Stimulated activated CD8-positive, alpha-beta memory T cell treated with anti-CD3 and anti-CD28 coated beads, Interleukin-15, amount 100 ng/mL, for 4 hours (primary cell): Measurements from ENCODE around the gene PLEKHA5.

Source experiments
- DNase-seq, 2 donors: peaks; one replicate each; pipeline ENCODE4 v3.0.0-alpha.2; 2020; ENCODE audit warnings: low read depth in 2 of 2

Gene PLEKHA5

DNA sequence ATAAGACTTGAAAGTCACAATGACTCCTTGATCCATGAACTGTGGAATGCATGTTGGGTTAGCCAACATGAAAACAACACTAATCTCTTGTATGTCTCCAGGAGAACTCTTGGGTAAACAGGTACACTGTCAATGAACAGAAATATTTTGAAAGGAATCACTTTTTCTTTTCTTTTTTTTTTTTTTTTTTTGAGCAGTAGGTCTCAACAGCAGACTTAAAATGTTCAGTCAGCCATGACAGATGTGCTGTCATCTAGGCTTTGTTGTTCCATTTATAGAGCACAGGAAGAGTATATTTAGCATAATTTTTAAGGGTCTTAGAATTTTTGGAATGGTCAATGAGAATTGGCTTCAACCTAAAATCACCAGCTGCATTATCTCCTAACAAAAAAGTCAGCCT, 2.3 kb upstream of the PLEKHA5 start:
- DNase-seq: no peak

GRCh38 chr12:19128485-19128884, 1.0 kb upstream of the PLEKHA5 start:
- DNase-seq: no peak

DNA sequence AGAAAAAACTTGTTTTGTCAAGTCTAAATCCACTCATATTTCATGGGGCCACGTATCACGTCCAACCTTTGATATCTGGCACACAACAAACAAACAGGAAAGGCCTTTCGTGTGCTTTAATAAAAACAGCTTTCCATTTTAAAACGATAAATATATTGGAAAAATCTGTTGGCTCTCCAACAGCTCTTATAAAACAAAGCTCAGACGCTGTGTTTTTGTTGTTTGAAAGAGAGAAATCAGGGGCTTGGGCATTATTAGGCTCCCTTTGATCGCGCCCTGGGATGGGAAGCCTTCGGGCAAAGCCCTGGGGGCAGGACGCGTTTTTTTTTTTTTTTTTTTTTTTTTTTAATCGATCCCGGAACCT, 429 bp upstream of the PLEKHA5 start:
- DNase-seq: no peak

DNA sequence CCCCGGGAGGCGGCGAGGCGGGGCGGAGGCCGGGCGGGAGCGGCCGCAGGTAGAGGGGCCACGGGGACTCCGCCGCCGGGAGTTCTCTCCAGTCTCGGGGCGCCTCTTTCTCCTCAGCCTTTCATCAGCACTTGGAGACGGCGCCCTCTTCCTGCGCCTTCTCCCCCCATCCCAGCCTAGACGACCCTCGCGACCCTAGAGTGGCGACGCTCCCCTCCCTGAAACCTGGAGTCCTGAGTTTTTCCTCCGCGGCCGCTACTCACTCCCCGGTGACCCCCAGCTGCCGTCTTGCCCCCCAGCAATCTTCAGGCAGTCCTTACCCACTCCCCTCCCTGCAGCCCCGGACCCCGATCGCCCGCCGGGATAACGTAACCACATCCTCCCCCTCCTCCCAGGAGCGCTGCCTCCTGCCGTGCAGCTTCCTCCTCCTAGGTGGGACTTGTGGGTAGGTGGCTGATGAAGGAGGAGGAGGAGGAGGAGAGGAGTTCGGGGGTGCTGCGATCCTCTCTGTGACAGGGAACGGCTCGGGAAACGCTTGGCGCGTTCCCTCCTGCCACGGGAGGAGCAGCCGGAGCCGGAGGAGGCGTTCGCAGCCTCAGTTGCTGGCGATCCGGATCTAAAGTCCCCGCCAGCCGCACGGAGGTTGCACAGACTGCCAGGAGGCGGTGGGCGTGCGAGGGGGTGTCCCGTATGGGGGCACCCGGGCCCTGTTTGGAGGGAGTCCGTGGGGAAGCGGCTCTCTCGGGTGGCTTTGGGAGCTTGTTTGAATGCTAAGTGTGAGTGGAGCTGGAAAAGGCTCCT, 891 bp downstream of the PLEKHA5 start:
- DNase-seq: peak in 1 of 2 donors; percentile 1

GRCh38 chr12:19131025-19131444, 1.5 kb downstream of the PLEKHA5 start:
- no peak for DNase-seq

- DNase-seq: no peak
Measured at GRCh38 chr12:19138551-19138950, 9.0 kb downstream of the PLEKHA5 start.

DNA sequence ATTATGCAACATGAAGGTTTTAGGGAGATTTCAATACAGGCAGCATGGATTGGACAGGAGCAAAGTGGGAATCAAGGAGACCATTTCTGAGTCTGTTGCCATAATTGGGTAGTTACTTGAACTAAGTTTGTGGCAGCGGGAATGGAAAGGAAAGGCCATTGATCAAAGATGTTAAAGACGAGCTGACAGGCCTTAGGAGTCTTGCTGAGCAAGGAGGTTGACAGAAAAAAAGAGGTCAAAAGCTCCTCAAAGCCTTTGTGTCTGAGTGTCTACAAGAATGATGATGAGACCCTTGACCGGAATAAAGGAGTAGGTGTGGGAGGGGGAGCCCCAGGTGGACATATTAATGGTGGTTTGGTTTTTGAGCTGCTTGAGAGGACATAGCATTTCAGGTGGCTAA, 9.4 kb downstream of the PLEKHA5 start:
- no peak for DNase-seq

GRCh38 chr12:19139615-19140194, 10.2 kb downstream of the PLEKHA5 start:
- no peak for DNase-seq

GRCh38 chr12:19140381-19141236, 11.1 kb downstream of the PLEKHA5 start:
- DNase-seq: no peak

GRCh38 chr12:19142499-19142898, 13.0 kb downstream of the PLEKHA5 start:
- no peak for DNase-seq

GRCh38 chr12:19144287-19144686, 14.8 kb downstream of the PLEKHA5 start:
- DNase-seq: no peak

DNA sequence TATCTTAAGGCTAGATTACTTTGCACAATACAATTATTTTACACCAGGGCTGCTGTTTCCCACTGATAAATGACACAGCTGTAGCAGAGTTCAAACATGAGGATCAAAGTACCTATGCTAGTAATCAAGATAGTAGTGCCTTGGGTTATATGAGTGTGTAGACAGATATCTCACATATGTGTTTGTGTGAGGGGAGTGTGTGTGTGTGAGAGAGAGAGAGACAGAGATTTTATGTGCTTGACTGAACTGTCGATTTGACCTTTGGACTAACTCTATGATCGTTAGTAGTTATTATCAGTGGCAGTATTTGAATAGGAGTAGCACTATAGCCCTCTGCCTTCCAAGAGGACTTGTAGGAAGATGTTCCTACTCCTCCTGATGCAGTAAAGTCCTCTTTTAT, 15.5 kb downstream of the PLEKHA5 start:
- DNase-seq: no peak

DNA sequence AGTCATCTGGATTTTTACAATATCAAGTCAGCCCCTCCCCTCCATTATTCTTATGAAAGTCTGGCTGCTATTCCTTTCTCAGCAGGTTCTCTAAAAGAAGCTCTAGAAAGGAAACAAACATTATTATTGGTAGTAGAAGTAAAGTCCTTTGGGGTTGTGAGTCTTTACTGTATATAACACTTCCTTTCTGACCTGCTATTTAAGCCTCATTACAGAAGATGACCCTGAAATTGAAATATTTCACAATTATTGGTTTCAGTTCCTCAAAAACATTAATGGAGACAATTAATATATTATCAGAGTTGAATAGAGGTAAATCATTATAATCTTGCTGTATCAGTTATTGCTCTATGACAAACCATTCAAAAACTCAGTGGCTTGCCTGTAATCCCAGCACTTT, 19.3 kb downstream of the PLEKHA5 start:
- DNase-seq: no peak

DNA sequence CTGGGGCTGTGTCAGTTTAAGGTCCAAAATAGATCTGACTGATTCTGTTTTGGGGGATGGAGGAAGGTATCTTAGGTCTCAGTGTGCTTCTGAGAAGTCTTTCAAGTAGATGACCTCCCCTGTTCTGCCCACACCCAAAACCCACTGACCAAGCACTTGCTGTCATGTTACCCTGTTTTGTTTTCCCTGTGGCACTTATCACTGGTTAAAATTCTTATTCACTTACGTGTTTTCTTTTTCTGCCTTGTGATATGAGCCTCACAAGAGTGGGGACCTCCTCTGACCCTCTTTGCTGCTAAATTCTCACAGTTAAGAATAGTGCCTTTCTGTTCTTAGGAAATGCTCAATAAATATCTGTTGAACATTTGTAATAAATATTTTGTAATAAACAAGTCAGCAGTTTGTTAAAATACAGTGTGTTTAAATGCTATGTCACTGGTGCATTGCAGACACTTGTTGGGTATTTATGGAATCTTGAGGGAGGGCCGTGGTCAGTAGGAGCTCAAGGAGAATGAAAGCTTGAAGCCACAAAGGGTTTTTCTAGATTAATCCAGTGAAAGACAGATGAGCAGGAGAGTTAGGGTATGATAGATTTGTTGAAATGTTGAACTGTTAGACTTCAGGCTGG, 20.9 kb downstream of the PLEKHA5 start:
- DNase-seq: no peak

- no peak for DNase-seq
Measured at GRCh38 chr12:19151298-19151697, 21.8 kb downstream of the PLEKHA5 start.

DNA sequence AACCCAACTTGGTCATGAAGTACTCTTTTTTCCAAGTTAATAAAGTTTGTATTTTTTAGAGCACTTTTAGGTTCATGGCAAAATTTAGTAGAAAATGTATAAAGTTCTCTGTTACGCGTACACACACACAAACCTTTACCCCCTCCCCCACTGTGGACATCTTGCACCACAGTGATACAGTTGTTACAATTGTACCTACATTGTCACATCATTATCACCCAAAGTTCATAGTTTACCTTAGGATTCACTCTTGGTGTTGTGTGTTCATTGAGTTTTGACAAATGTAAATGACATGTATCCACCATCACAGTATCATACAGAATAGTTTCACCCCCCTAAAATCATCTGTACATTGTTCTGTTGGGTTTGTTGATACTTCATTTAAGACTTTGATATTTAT, 23.9 kb downstream of the PLEKHA5 start:
- DNase-seq: no peak

DNA sequence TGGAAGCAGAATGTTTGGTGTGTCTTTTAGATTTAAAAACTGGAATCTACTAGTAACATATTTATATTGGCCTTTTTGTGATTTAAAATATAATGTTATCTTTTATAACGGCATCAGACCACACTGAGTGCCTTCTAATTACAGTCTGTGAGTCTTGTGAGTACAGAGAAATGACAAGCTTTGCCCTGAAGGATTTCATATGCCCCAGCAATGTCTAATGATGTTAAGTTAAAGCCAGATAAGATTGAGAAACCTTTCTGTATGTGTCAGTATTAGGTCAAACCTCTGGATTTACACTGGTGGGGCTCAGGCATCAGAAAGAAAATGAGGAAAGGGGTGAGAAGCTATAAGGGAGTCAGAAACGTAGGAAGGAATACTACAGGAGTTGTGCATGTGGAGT, 25.2 kb downstream of the PLEKHA5 start:
- no peak for DNase-seq

GRCh38 chr12:19155981-19156734, 26.6 kb downstream of the PLEKHA5 start:
- DNase-seq: no peak

GRCh38 chr12:19158923-19159322, 29.4 kb downstream of the PLEKHA5 start:
- no peak for DNase-seq

DNA sequence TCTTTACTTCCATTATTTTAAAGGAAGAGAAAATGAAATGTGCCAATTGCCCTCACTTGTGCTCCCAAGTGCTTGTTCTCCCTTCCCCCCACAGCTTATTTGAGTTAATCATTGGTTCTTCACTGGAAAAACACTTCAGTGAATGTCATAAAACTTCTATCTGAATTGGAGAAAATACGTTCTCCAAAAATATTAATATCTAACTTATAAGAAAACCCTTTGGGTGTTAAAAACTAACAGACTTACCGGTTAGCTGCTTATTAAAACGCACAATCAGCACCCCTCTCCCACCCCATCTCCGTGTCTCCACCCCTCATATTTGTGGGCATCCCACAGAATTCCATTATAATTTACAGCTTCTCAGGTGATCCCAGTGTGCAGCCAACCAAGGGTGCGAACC, 31.7 kb downstream of the PLEKHA5 start:
- no peak for DNase-seq

- DNase-seq: no peak
Measured at GRCh38 chr12:19165451-19165850, 35.9 kb downstream of the PLEKHA5 start.

- no peak for DNase-seq
Measured at GRCh38 chr12:19166387-19166786, 36.9 kb downstream of the PLEKHA5 start.
